CD4-positive, alpha-beta T cell treated with Interleukin-2 at 100 ng/mL for 4 hours (primary cell): ENCODE results near the gene FZD7.

Experiments
- DNase-seq: peaks from one replicate; pipeline ENCODE4 v3.0.0-alpha.2; 2020; ENCODE audit warnings: low spot score

Gene FZD7

DNA sequence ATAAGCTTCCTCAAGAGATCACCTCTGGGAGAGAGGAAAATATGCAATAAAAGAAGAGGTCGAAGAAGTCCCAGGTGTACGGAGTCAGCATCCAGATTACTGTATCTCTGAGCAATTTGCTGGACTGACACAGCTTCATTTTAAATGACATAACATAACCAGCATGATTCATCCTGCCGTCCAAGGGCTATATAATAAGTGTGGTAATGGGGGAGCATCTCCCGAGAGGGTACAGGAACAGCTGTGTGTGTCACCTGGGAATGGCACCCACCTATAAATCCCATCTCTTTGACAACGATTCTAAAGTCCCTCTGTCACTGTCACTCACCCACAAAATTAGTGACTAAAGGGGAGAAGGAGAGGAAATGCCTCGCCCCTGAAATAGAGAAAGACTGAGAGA is 19.3 kb upstream of the FZD7 start:
- no peak for DNase-seq

DNA sequence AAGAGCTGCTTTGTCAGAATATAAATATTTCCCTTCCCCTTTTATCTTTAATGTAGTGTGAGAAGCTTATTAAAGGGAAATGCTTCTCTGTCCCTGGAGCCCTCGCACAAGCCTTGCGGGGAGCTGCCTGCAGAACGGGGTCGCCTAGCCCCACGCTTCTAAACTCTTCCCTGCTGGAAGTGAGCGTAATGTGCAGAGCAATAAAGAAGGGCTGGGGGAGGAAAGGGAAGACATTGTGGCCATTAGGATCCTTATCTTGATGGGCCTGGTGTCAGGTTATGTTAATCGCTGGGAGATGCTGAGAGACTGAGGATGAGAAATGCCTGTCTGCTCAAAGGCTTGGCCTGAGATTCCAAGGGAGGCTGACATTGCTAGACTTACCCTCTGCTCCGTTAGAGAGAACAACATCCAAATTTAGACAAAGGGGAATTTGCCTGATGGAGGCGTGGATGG is 18.9 kb upstream of the FZD7 start:
- no peak for DNase-seq

GRCh38 chr2:202015471-202015870 is 18.2 kb upstream of the FZD7 start:
- no peak for DNase-seq

DNA sequence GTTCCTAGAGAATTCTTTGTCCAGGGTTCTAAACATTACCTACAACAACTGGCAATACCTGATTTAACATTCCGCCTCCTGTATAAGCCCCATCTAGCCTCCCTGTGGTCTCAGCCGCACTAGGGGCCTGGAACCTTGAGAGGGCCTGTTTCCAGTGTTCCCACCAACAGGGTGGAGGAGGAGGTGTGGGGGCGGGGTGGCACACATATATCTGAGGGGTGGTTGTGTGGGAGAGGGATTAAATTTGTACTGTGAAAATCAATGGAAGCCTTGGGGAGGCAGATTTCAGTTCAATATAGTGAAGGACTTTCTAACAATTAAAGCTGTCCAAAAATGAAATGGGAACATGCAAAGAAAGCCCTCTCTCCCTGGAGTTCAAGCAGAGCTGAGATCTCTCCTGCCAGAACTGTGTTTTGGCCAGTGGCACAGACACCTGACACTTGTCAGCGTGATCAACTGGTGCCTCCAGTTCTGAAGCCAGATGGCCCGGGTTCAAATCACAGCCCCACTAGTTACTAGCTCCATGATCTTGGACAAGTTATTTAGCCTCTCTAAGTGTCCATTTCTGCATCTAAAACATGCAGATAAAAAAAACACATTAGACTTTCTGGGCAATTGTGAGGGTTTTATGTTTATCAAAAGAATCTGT is 17.0 kb upstream of the FZD7 start:
- DNase-seq, result no peak

DNA sequence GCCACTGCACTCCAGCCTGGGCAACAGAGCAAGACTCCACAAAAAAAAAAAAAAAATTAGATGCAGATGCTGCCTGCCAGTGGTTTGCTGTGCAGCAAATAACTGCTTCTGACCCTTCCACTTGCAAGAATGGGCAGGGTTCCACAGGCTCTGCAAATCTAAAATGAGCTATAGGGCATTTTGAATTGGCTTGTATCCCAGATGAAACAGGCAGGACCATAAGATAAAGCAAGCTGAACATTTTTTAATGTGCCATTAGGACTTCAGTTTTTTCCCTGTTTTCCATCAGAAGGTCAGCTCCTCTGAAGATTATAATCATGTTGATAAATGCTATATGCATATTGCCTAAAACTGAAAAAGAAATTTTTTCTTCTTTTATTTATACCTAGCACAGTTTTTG is 15.7 kb upstream of the FZD7 start:
- no peak for DNase-seq

DNA sequence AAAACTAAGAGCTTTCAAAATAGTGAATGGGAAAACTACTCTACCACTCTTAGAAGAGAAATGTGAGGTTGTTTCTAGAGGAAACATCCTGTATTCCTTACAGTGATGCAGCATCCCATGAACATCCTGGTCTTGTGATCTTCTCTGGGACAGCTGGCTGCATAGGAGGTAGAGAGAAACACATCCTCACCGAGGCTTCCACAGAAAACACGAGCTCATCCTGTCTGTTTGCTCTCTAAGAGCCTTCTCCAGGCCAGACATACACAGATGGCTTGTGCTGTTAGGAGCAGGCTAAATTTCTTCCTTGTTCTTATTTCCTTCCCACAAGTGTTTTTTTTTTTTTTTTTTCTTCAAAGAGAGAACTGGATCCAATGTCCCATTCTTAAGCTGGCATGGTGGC is 14.7 kb upstream of the FZD7 start:
- no peak for DNase-seq

- no peak for DNase-seq
Measured at GRCh38 chr2:202019689-202020450, 13.8 kb upstream of the FZD7 start.

- DNase-seq, result no peak
Measured at GRCh38 chr2:202022755-202023154, 10.9 kb upstream of the FZD7 start.

DNA sequence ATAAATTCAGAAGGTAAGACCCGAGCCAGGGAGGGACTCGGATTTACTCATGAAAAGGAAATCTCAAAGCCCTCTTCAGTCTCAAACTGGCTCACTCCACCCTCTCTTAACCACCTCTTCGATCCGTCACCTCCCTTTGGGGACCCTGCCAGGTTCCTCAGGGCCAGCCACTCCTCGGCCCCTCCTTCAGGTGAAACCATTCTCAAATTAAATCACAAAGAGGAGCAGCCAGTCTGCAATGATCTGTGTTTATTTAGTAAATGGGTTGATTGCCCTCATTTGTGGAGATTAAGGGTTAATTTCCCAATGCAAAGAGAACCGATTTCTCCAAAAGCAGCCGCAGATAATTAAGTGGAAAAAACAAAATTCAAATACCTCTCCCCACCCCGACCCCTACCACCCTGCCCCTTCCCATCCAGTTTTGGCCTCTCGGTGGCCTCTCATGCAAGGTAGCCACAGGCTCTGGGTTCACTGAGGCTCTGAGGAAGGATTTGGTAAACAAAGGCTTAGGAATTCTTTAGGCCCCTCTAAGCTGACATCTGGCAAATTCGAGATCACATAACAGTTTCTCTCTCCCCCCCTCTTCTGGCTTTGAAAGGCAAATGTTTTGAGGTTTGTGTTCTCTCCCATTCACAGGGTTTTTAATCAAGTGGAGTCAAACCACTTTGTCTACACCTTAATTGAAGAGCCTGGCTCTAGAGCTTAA is 10.3 kb upstream of the FZD7 start:
- no peak for DNase-seq

DNA sequence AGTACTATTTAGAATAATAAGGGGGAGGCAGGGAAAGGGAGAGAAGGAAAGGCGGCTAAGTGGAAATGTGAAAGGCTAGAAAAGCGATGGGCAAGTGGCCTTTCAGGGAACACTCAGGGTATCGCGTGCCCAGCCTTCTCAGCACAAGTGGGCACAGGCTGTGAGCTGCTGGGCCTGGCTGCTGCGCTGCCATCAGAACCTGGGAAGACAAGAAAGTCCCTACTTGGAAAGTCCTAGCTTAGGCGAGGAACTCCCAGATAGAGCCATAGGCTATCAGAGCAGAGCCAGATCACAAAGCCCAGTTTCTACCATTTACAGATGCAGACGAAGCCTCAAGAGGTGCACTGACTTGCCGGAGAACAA is 9.8 kb upstream of the FZD7 start:
- no peak for DNase-seq

DNA sequence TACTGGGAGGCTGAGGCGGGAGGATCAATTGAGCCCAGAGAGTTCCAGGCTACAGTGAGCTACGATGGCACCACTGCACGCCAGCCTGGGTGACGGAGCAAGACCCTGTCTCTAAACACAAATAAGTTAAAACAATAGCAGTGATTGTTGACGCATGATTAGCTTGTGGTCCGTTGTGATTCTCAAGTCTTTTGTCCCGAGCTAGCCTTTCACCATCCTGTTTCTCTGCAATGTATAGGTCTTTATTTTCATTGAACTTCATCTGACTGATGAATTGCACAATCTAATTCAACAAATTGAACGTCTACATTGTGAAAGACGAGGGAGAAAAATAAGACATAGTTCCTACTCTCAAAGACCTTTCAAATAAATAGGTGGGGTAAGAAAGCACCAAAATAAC is 8.8 kb upstream of the FZD7 start:
- DNase-seq, result no peak

DNA sequence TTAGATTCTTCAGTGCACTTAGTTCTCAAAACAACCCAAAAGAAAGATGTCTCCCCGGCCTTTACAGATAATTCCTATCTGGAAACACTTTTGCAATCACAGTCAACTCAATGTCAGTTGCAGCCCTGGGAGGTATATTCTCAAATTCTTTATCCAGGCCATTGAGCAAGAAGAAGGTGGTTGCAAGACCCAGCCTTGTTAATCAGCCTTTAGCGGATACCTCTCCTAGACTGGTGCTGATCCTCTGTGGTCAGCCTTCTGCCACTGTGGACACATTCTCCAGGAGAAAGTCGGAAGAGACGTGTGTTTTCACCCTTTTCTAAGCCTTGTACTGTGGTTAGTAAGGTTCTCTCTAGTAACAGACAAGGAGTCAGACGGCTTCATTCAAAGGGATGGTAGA is 7.8 kb upstream of the FZD7 start:
- no peak for DNase-seq

DNA sequence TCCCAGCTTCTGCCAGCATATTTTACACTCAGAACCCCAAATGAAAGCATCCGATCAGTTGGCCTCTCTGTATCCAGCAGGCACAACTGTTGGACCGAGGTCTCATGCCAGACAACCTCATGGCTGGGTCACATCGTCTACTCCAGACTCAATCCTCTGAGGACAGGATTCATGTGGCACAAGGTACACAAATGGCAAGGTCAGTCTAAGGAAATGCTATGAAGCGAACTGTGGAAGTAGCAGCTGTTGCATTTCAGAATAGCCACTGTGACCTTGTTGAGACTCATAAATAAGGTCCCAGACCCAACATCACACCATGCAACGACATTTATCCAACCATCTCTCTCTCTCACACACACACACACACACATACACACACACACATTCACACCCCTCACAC is 7.1 kb upstream of the FZD7 start:
- no peak for DNase-seq

DNA sequence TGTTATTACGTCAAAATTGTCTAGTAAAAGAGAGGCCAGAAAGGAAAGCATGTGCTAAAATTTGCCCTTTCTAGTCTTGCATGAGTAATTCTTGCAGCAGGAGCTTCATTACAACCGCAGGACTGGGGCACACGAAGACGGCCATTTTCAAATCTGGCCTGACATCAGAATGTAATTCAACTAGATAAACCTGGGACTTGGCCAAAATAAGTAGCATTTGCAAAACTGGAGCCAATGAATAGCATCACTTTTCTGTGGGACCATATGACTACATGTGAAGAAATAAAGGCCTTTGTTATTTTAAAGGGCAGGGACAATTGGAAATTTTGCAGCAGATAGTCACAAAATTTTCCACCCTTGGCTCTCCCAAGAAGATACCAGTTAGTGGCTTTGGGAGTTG is 3.0 kb upstream of the FZD7 start:
- DNase-seq, result no peak

GRCh38 chr2:202031246-202031951 is 2.3 kb upstream of the FZD7 start:
- DNase-seq, result no peak

GRCh38 chr2:202032846-202033316 is 774 bp upstream of the FZD7 start:
- peak; percentile 15 for DNase-seq

DNA sequence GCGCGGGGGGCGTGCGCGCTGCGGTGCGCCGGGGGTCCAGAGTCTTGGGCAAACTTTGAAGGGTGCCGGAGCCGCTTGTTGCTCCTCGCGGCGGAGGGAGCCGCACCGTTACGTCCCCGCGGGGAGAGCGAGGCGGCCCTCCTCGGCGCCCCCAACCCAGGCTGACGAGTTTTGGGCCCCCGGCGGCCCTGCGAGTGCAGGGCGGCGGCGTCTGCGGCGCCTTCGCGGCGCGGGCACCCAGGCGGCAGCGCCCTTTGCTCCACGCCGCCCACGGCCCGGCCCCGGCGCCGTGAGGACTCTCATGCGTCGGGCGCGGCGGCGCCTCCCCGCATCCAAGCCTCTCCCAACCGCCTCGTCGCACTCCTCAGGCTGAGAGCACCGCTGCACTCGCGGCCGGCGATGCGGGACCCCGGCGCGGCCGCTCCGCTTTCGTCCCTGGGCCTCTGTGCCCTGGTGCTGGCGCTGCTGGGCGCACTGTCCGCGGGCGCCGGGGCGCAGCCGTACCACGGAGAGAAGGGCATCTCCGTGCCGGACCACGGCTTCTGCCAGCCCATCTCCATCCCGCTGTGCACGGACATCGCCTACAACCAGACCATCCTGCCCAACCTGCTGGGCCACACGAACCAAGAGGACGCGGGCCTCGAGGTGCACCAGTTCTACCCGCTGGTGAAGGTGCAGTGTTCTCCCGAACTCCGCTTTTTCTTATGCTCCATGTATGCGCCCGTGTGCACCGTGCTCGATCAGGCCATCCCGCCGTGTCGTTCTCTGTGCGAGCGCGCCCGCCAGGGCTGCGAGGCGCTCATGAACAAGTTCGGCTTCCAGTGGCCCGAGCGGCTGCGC is 814 bp downstream of the FZD7 start:
- peak; percentile 15 for DNase-seq

- DNase-seq, result no peak
Measured at GRCh38 chr2:202035089-202035940, 1.7 kb downstream of the FZD7 start.

DNA sequence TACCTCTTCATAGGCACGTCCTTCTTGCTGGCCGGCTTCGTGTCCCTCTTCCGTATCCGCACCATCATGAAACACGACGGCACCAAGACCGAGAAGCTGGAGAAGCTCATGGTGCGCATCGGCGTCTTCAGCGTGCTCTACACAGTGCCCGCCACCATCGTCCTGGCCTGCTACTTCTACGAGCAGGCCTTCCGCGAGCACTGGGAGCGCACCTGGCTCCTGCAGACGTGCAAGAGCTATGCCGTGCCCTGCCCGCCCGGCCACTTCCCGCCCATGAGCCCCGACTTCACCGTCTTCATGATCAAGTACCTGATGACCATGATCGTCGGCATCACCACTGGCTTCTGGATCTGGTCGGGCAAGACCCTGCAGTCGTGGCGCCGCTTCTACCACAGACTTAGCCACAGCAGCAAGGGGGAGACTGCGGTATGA is 2.3 kb downstream of the FZD7 start:
- no peak for DNase-seq

DNA sequence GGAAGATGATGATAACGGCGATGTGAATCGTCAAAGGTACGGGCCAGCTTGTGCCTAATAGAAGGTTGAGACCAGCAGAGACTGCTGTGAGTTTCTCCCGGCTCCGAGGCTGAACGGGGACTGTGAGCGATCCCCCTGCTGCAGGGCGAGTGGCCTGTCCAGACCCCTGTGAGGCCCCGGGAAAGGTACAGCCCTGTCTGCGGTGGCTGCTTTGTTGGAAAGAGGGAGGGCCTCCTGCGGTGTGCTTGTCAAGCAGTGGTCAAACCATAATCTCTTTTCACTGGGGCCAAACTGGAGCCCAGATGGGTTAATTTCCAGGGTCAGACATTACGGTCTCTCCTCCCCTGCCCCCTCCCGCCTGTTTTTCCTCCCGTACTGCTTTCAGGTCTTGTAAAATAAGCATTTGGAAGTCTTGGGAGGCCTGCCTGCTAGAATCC is 3.0 kb downstream of the FZD7 start:
- DNase-seq, result no peak

DNA sequence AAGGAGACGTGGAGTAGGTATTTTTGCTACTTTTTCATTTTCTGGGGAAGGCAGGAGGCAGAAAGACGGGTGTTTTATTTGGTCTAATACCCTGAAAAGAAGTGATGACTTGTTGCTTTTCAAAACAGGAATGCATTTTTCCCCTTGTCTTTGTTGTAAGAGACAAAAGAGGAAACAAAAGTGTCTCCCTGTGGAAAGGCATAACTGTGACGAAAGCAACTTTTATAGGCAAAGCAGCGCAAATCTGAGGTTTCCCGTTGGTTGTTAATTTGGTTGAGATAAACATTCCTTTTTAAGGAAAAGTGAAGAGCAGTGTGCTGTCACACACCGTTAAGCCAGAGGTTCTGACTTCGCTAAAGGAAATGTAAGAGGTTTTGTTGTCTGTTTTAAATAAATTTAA is 3.4 kb downstream of the FZD7 start:
- DNase-seq, result no peak
